ENCODE results near the gene EPHA1. TPM values are rescaled to one million over a fixed set of nuclear protein-coding genes. Genes with fewer than 3 reads are reported as not detected.

The EPHA1 gene
- polyA plus RNA-seq, 1 of the 3 experiments (the other 2 are of a cell fraction) = 0.49 TPM

DNA sequence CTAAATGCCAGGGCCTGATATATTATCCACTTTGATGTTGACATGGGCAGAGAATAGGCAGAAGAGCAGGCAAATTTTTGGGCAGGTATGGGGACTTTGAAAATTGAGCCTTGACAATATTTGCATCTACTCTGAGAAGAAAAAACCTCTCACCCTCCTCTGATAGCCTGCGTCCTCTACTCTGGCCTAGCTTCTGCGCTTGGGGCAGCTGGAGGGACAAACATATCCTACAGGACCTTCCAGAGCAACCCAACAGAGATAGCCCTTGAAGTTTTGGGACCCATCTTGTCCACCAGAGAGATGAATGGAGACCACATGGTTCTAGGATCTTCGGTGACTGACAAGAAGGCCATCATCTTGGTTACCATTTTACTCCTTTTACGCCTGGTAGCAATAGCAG, 34.5 kb upstream of the EPHA1 start, which contains the start of gene TAS2R60:
Gene TAS2R60 (plus strand): TSS at position 301 of the 400 bp plus-strand sequence. CDS start 0 bp downstream, at position 301.
- no peaks in the 10 kb centered on the region for H3K9me2 ChIP-seq
- H3K9ac ChIP-seq = no peak within 1 kb of the TSS
- no peak within 1 kb of the TSS for H3K4me3 ChIP-seq (ENCODE audit: low read depth in 2 of 2, low read length in 1 of 2)
- WGBS (ENCODE audit: low lambda C conversion rate) = 54% methylated on average over 4 of the region's 4 CpGs
- peaks cover 0 to 6% of the 10 kb centered on the region in 2 experiments; a peak in 1 of 4 replicates for H3K4me1 ChIP-seq (ENCODE audit: control insufficient read depth in 1 of 2, insufficient read depth in 2 of 2, low read depth in 1 of 2, low read length in 1 of 2)
- ChIA-PET POLR2A (no interaction called here), CTCF (interaction anchor here (1.0 kb wide), 1 partner anchor 203 kb away, joined by 3 read pairs; no protein-coding TSS in a partner anchor)
- H3K27me3 ChIP-seq (ENCODE audit: insufficient read depth) = no peaks in the 10 kb centered on the region
- no peaks in the 10 kb centered on the region for H3K9me3 ChIP-seq
- no peak within 1 kb of the TSS for H3K27ac ChIP-seq (ENCODE audit: low read depth in 2 of 2, low read length in 1 of 2)
- no peaks in the 10 kb centered on the region for H4K20me1 ChIP-seq (ENCODE audit: insufficient read depth)
- no peaks in the 10 kb centered on the region for H3K79me2 ChIP-seq (ENCODE audit: insufficient read depth)
- H3F3A ChIP-seq (replicated peaks; ENCODE audit: insufficient read depth) = no peaks in the 10 kb centered on the region
- no peaks in the 10 kb centered on the region for H3K36me3 ChIP-seq (replicated peaks in 1 of 2; ENCODE audit: control insufficient read depth in 1 of 2, insufficient read depth in 2 of 2, low read length in 1 of 2)
- TF ChIP-seq NFIC (IDR thresholded peaks at IDR 0.05; ENCODE audit: borderline replicate concordance) (no peak), EZH2phosphoT487 (IDR thresholded peaks at IDR 0.05; ENCODE audit: borderline replicate concordance, low read depth) (no peak), NRF1 (IDR thresholded peaks at IDR 0.05; ENCODE audit: low read depth, low read length) (no peak), FOSL2 (IDR thresholded peaks at IDR 0.05; ENCODE audit: borderline replicate concordance, low read depth) (no peak), FOXJ3 (CRISPR knock-in tag; IDR thresholded peaks at IDR 0.05) (no peak), EP300 (IDR thresholded peaks at IDR 0.05; ENCODE audit: borderline replicate concordance in 1 of 2, low read depth in 1 of 2, low read length in 1 of 2) (no peak), TEAD4 (IDR thresholded peaks at IDR 0.05; ENCODE audit: borderline replicate concordance, insufficient read depth) (no peak), RAD21 (IDR thresholded peaks at IDR 0.05; ENCODE audit: low read length) (no peak), RCOR1 (IDR thresholded peaks at IDR 0.05; ENCODE audit: low read length) (no peak), TAF1 (IDR thresholded peaks at IDR 0.05; ENCODE audit: borderline replicate concordance, low read depth, low read length) (no peak), TCF12 (IDR thresholded peaks at IDR 0.05) (no peak), SIN3A (IDR thresholded peaks at IDR 0.05; ENCODE audit: borderline replicate concordance, low read depth, low read length) (no peak)
- TF ChIP-seq, protein P1, sequence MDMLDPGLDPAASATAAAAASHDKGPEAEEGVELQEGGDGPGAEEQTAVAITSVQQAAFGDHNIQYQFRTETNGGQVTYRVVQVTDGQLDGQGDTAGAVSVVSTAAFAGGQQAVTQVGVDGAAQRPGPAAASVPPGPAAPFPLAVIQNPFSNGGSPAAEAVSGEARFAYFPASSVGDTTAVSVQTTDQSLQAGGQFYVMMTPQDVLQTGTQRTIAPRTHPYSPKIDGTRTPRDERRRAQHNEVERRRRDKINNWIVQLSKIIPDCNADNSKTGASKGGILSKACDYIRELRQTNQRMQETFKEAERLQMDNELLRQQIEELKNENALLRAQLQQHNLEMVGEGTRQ (IDR thresholded peaks at IDR 0.05; ENCODE audit: borderline replicate concordance, low read depth, low read length) = no peak
- TF ChIP-seq, protein P2, sequence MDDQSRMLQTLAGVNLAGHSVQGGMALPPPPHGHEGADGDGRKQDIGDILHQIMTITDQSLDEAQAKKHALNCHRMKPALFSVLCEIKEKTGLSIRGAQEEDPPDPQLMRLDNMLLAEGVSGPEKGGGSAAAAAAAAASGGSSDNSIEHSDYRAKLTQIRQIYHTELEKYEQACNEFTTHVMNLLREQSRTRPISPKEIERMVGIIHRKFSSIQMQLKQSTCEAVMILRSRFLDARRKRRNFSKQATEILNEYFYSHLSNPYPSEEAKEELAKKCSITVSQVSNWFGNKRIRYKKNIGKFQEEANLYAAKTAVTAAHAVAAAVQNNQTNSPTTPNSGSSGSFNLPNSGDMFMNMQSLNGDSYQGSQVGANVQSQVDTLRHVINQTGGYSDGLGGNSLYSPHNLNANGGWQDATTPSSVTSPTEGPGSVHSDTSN (IDR thresholded peaks at IDR 0.05) = no peak
- no peak for DNase-seq
- H2AFZ ChIP-seq (ENCODE audit: low read depth) = no peak within 1 kb of the TSS
- no peak within 1 kb of the TSS for H3K4me2 ChIP-seq

DNA sequence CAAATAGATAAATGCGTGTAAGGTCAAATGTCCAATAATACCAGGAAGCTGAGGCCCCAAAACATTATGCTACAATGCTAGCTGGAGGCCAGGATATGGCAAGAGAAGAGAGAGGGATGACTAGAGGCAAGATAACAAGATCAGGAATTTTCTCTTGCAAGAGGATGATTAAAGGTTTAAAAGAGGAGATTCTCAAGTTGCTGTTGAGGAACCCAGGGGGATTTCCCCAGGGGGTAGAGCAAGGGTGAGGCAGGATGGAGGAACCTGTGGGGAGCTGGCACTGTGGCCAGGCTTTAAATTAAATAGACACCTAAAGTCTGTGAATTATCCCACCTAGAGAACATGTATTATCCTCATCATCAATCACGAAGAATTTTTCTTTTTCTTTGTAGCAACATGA, 31.2 kb upstream of the EPHA1 start:
- POLR2A ChIA-PET = interaction anchor here (0.6 kb wide), 1 partner anchor 80 kb away, joined by 3 read pairs; no protein-coding TSS in a partner anchor
- CTCF ChIA-PET = interaction anchor here (2.0 kb wide), 1 partner anchor 224 kb away, joined by 5 read pairs; no protein-coding TSS in a partner anchor
- 53% methylated on average over 2 of the region's 2 CpGs for WGBS (ENCODE audit: low lambda C conversion rate)
- TF ChIP-seq, protein P3, sequence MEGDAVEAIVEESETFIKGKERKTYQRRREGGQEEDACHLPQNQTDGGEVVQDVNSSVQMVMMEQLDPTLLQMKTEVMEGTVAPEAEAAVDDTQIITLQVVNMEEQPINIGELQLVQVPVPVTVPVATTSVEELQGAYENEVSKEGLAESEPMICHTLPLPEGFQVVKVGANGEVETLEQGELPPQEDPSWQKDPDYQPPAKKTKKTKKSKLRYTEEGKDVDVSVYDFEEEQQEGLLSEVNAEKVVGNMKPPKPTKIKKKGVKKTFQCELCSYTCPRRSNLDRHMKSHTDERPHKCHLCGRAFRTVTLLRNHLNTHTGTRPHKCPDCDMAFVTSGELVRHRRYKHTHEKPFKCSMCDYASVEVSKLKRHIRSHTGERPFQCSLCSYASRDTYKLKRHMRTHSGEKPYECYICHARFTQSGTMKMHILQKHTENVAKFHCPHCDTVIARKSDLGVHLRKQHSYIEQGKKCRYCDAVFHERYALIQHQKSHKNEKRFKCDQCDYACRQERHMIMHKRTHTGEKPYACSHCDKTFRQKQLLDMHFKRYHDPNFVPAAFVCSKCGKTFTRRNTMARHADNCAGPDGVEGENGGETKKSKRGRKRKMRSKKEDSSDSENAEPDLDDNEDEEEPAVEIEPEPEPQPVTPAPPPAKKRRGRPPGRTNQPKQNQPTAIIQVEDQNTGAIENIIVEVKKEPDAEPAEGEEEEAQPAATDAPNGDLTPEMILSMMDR (IDR thresholded peaks at IDR 0.05) = no peak
- TF ChIP-seq, protein P4, sequence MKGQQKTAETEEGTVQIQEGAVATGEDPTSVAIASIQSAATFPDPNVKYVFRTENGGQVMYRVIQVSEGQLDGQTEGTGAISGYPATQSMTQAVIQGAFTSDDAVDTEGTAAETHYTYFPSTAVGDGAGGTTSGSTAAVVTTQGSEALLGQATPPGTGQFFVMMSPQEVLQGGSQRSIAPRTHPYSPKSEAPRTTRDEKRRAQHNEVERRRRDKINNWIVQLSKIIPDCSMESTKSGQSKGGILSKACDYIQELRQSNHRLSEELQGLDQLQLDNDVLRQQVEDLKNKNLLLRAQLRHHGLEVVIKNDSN (IDR thresholded peaks at IDR 0.05; ENCODE audit: borderline replicate concordance, low read depth) = no peak
- no peak for TF ChIP-seq CHD2 (IDR thresholded peaks at IDR 0.05; ENCODE audit: low read length, partially characterized antibody)
- TF ChIP-seq FOSL2 (IDR thresholded peaks at IDR 0.05; ENCODE audit: borderline replicate concordance, low read depth) = no peak
- no peak for TF ChIP-seq NFIC (IDR thresholded peaks at IDR 0.05; ENCODE audit: borderline replicate concordance)
- no peak for TF ChIP-seq TCF12 (IDR thresholded peaks at IDR 0.05)
- TF ChIP-seq EZH2phosphoT487 (IDR thresholded peaks at IDR 0.05; ENCODE audit: borderline replicate concordance, low read depth) = no peak
- no peak for TF ChIP-seq MXI1 (IDR thresholded peaks at IDR 0.05; ENCODE audit: low read depth, low read length)
- TF ChIP-seq RXRA (IDR thresholded peaks at IDR 0.05; ENCODE audit: borderline replicate concordance, low read depth) = no peak

More for the DNA sequence above, 31.2 kb upstream of the EPHA1 start:
- Histone ChIP-seq H3K4me1 (ENCODE audit: control insufficient read depth in 1 of 2, insufficient read depth in 2 of 2, low read depth in 1 of 2, low read length in 1 of 2) (no peaks in the 10 kb centered on the region), H4K20me1 (ENCODE audit: insufficient read depth) (no peaks in the 10 kb centered on the region), H3F3A (replicated peaks; ENCODE audit: insufficient read depth) (no peaks in the 10 kb centered on the region), H3K79me2 (ENCODE audit: insufficient read depth) (no peaks in the 10 kb centered on the region), H3K9me2 (no peaks in the 10 kb centered on the region), H3K4me3 (ENCODE audit: low read depth in 2 of 2, low read length in 1 of 2) (no peak overlapping the region), H3K9me3 (no peaks in the 10 kb centered on the region), H3K9ac (no peak overlapping the region), H3K36me3 (replicated peaks in 1 of 2; ENCODE audit: control insufficient read depth in 1 of 2, insufficient read depth in 2 of 2, low read length in 1 of 2) (no peaks in the 10 kb centered on the region), H3K4me2 (no peak overlapping the region), H3K27me3 (ENCODE audit: insufficient read depth) (no peaks in the 10 kb centered on the region), H3K27ac (ENCODE audit: low read depth in 2 of 2, low read length in 1 of 2) (no peak overlapping the region), H2AFZ (ENCODE audit: low read depth) (no peak overlapping the region)
- no peak for DNase-seq
